Measurements from ENCODE around the gene CCNK. TPM values are rescaled to one million over a fixed set of nuclear protein-coding genes. Genes with fewer than 3 reads are reported as not detected.
A peak's percentile ranks its signal among the peaks of the same experiment; 100 is the strongest.

CCNK gene
- total and polyA plus RNA-seq, 8 donors, result 43.2 to 52.5 (median 45.9) TPM

GRCh38 chr14:99436247-99437180 is 44.7 kb upstream of the CCNK start:
- Histone ChIP-seq H3K27ac (peak overlapping the region; percentile 56 to 76), H3K4me3 (no peak overlapping the region), H3K27me3 (no peaks in the 10 kb centered on the region), H3K4me1 (peaks cover 9 to 14% of the 10 kb centered on the region in 2 donors), H3K9me3 (no peaks in the 10 kb centered on the region), H3K36me3 (peaks cover 0 to 47% of the 10 kb centered on the region in 2 donors)
- no peak for DNase-seq
- intact Hi-C loops (cut with DNase I), result no loop called here
- TF ChIP-seq, protein P1, sequence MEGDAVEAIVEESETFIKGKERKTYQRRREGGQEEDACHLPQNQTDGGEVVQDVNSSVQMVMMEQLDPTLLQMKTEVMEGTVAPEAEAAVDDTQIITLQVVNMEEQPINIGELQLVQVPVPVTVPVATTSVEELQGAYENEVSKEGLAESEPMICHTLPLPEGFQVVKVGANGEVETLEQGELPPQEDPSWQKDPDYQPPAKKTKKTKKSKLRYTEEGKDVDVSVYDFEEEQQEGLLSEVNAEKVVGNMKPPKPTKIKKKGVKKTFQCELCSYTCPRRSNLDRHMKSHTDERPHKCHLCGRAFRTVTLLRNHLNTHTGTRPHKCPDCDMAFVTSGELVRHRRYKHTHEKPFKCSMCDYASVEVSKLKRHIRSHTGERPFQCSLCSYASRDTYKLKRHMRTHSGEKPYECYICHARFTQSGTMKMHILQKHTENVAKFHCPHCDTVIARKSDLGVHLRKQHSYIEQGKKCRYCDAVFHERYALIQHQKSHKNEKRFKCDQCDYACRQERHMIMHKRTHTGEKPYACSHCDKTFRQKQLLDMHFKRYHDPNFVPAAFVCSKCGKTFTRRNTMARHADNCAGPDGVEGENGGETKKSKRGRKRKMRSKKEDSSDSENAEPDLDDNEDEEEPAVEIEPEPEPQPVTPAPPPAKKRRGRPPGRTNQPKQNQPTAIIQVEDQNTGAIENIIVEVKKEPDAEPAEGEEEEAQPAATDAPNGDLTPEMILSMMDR (IDR thresholded peaks at IDR 0.05), result no peak
- ATAC-seq, result peak; percentile 85

GRCh38 chr14:99437706-99438105 is 43.5 kb upstream of the CCNK start:
- no peak for ATAC-seq
- TF ChIP-seq, protein P1 (IDR thresholded peaks at IDR 0.05), result no peak
- no peak for DNase-seq
- peaks cover 0 to 54% of the 10 kb centered on the region in 2 donors for H3K36me3 ChIP-seq
- peak overlapping the region; percentile 56 to 76 for H3K27ac ChIP-seq
- H3K9me3 ChIP-seq, result no peaks in the 10 kb centered on the region
- H3K27me3 ChIP-seq, result no peaks in the 10 kb centered on the region
- intact Hi-C loops (cut with DNase I), result no loop called here
- peaks cover 9 to 14% of the 10 kb centered on the region in 2 donors for H3K4me1 ChIP-seq
- no peak overlapping the region for H3K4me3 ChIP-seq

GRCh38 chr14:99440278-99440677 is 40.9 kb upstream of the CCNK start:
- ATAC-seq, result no peak
- intact Hi-C loops (cut with DNase I), result no loop called here
- TF ChIP-seq, protein P1 (IDR thresholded peaks at IDR 0.05), result no peak
- DNase-seq, result no peak
- Histone ChIP-seq H3K9me3 (no peaks in the 10 kb centered on the region), H3K36me3 (peaks cover 0 to 48% of the 10 kb centered on the region in 2 donors), H3K4me1 (peaks cover 9 to 14% of the 10 kb centered on the region in 2 donors), H3K27me3 (no peaks in the 10 kb centered on the region), H3K4me3 (no peak overlapping the region), H3K27ac (no peak overlapping the region)

DNA sequence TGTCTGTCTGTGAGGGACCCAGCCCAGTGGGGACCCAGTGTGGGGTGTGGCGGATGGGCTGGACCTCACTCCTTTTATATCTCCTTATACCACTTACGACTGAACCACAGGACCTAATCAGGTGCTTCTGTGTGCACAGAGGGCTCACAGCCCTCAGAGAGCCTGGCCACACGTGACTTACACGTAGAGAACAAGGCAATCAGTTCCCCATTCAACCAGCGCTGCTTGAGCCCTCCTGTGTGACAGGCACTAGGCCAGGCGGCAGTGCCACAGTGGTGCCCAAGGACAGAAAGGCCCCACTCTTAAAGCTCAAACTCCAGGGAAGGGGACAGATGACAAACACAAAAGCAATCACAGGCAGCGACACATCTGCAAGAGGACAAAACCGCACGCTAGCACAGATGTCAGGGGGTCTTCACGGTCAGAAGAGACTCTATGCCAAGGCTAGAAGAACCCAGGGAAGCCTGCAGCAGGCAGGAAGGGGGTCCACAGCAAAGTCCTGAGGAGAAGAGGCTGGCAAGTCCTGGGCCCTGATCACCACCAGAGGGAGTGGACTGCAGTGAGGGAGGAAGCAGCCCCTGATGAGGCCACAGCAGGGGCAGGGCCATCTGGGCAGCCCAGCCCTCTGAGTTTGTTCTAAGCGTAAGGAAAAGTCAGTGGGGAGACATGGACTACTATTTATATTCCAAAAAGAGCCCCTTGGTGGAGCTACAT is 39.9 kb upstream of the CCNK start:
- ATAC-seq (no peak), DNase-seq (no peak)
- peaks cover 0 to 54% of the 10 kb centered on the region in 2 donors for H3K36me3 ChIP-seq
- TF ChIP-seq, protein P1 (IDR thresholded peaks at IDR 0.05), result no peak
- intact Hi-C loops (cut with DNase I), result no loop called here
- no peaks in the 10 kb centered on the region for H3K27me3 ChIP-seq
- H3K9me3 ChIP-seq, result no peaks in the 10 kb centered on the region
- H3K27ac ChIP-seq, result no peak overlapping the region
- peaks cover 8% of the 10 kb centered on the region in 2 donors for H3K4me1 ChIP-seq
- no peak overlapping the region for H3K4me3 ChIP-seq

GRCh38 chr14:99441918-99442317 is 39.3 kb upstream of the CCNK start:
- ATAC-seq, result no peak
- Histone ChIP-seq H3K4me3 (no peak overlapping the region), H3K4me1 (peaks cover 4% of the 10 kb centered on the region in 2 donors), H3K27ac (no peak overlapping the region), H3K36me3 (peaks cover 0 to 60% of the 10 kb centered on the region in 2 donors), H3K9me3 (no peaks in the 10 kb centered on the region), H3K27me3 (no peaks in the 10 kb centered on the region)
- DNase-seq, result no peak
- TF ChIP-seq, protein P1 (IDR thresholded peaks at IDR 0.05), result no peak
- intact Hi-C loops (cut with DNase I), result no loop called here
